Activated naive CD4-positive, alpha-beta T cell treated with Interleukin-2 at 50 U/mL for 16 hours (primary cell): Measurements from ENCODE around the gene RIMBP3C.
"Not testable (repeated sequence)": the region's sequence is repeated elsewhere in the genome, so short reads cannot be mapped to it uniquely, and the experiment has no call there.

Source experiments
- DNase-seq: peaks from one replicate; pipeline ENCODE4 v3.0.0-alpha.2; 2020

Gene RIMBP3C

GRCh38 chr22:21516970-21517764 lies 34.1 kb downstream of the RIMBP3C start:
- not testable (repeated sequence) for DNase-seq

- not testable (repeated sequence) for DNase-seq
Measured at GRCh38 chr22:21516522-21516921, 34.7 kb downstream of the RIMBP3C start.

- DNase-seq, result not testable (repeated sequence)
Measured at GRCh38 chr22:21515234-21515633, 36.0 kb downstream of the RIMBP3C start.

- DNase-seq, result not testable (repeated sequence)
Measured at GRCh38 chr22:21514117-21514516, 37.1 kb downstream of the RIMBP3C start.

GRCh38 chr22:21512022-21512421 lies 39.2 kb downstream of the RIMBP3C start:
- DNase-seq, result not testable (repeated sequence)

GRCh38 chr22:21510397-21510796 lies 40.9 kb downstream of the RIMBP3C start:
- DNase-seq, result not testable (repeated sequence)

GRCh38 chr22:21499623-21500506 lies 51.4 kb downstream of the RIMBP3C start:
- not testable (repeated sequence) for DNase-seq

- DNase-seq, result not testable (repeated sequence)
Measured at GRCh38 chr22:21498489-21498888, 52.8 kb downstream of the RIMBP3C start.

- not testable (repeated sequence) for DNase-seq
Measured at GRCh38 chr22:21497984-21498383, 53.3 kb downstream of the RIMBP3C start.
